Endothelial cell of umbilical vein (primary cell): Measurements from ENCODE around the gene CDH3.

ENCODE experiments used
- CTCF ChIP-seq, 2 donors: IDR thresholded peaks; 1 replicate in 1 of 2; 2 replicates in 1 of 2; pipeline ENCODE4 v1.5.1; 2011; ENCODE audit warnings: low read length in 2 of 2, mild to moderate bottlenecking in 2 of 2, moderate library complexity in 2 of 2, control low read depth in 1 of 2, inconsistent platforms in 1 of 2, low read depth in 1 of 2; ENCODE audit not compliant: insufficient read depth in 1 of 2; ENCODE audit errors: extremely low read depth in 1 of 2
- EZH2 ChIP-seq: IDR thresholded peaks from 2 replicates; pipeline ENCODE4 v1.6.1; 2012; ENCODE audit warnings: borderline replicate concordance, low read depth, mild to moderate bottlenecking, moderate library complexity, low read length, inconsistent platforms; ENCODE audit not compliant: severe bottlenecking

- TF ChIP-seq EZH2, result no peak
- TF ChIP-seq CTCF (IDR thresholded peaks at IDR 0.05; ENCODE audit: extremely low read depth in 1 of 2, insufficient read depth in 1 of 2, low read depth in 1 of 2, low read length in 2 of 2), result no peak
Measured at GRCh38 chr16:68627951-68628425, 17.1 kb upstream of the CDH3 start.
